Liver (tissue), 9 donors: Measurements from ENCODE around the gene CITED2. TPM values are rescaled to one million over a fixed set of nuclear protein-coding genes. Genes with fewer than 3 reads are reported as not detected.

ENCODE experiments used
- DNase-seq: peaks from one replicate; pipeline ENCODE4 v3.0.0-alpha.2; 2017; ENCODE audit warnings: low spot score
- H3K27ac ChIP-seq, 2 donors: one replicate each; pipeline ENCODE4 v1.7.0; 2013; ENCODE audit warnings: inconsistent platforms in 2 of 2, low read length in 2 of 2, control low read depth in 1 of 2, low read depth in 1 of 2, mild to moderate bottlenecking in 1 of 2
- H3K27me3 ChIP-seq, 4 donors: one replicate each; pipeline versions ENCODE4 v1.6.1 to v1.7.0; 2013; ENCODE audit warnings: low read length in 3 of 4, inconsistent platforms in 1 of 4, mild to moderate bottlenecking in 1 of 4, moderate library complexity in 1 of 4; ENCODE audit not compliant: control insufficient read depth in 4 of 4, insufficient read depth in 4 of 4
- H3K36me3 ChIP-seq, 4 donors: one replicate each; pipeline versions ENCODE4 v1.6.1 to v1.7.0; 2013; ENCODE audit warnings: low read length in 3 of 4, mild to moderate bottlenecking in 3 of 4, low read depth in 1 of 4, moderate library complexity in 1 of 4; ENCODE audit not compliant: control insufficient read depth in 4 of 4, insufficient read depth in 3 of 4
- H3K4me1 ChIP-seq, 4 donors: one replicate each; pipeline versions ENCODE4 v1.6.1 to v1.7.0; 2013; ENCODE audit warnings: low read length in 3 of 4, mild to moderate bottlenecking in 3 of 4, moderate library complexity in 1 of 4; ENCODE audit not compliant: control insufficient read depth in 4 of 4, insufficient read depth in 4 of 4
- H3K4me3 ChIP-seq, 3 donors: one replicate each; pipeline versions ENCODE4 v1.6.1 to v1.7.0; 2013; ENCODE audit warnings: low read length in 3 of 3, control low read depth in 1 of 3, low read depth in 1 of 3, mild to moderate bottlenecking in 1 of 3
- H3K9ac ChIP-seq, 2 donors: one replicate each; pipeline ENCODE4 v1.7.0; 2013; ENCODE audit warnings: low read length in 2 of 2, mild to moderate bottlenecking in 2 of 2, moderate library complexity in 2 of 2, control low read depth in 1 of 2, low read depth in 1 of 2
- H3K9me3 ChIP-seq, 4 donors: one replicate each; pipeline versions ENCODE4 v1.6.1 to v1.7.0; 2013; ENCODE audit warnings: low read length in 3 of 4; ENCODE audit not compliant: control insufficient read depth in 4 of 4
- FOXA2 ChIP-seq: IDR thresholded peaks from 2 replicates; pipeline ENCODE4 v1.6.1; 2016; ENCODE audit warnings: antibody characterized with exemption
- GABPA ChIP-seq, 2 donors: IDR thresholded peaks in 1 of 2; conservative IDR thresholded peaks in 1 of 2; 2 replicates each; pipeline ENCODE4 v1.6.1; 2016; ENCODE audit warnings: antibody characterized with exemption in 2 of 2, mild to moderate bottlenecking in 1 of 2, moderate library complexity in 1 of 2
- HNF4A ChIP-seq, 2 donors: conservative IDR thresholded peaks; 2 replicates each; pipeline ENCODE4 v1.6.1; 2016; ENCODE audit warnings: antibody characterized with exemption in 2 of 2, mild to moderate bottlenecking in 2 of 2
- HNF4G ChIP-seq: IDR thresholded peaks from 2 replicates; pipeline ENCODE4 v1.6.1; 2016; ENCODE audit warnings: antibody characterized with exemption
- RAD21 ChIP-seq, 2 donors: IDR thresholded peaks; 2 replicates each; pipeline ENCODE4 v1.6.1; 2016; ENCODE audit warnings: antibody characterized with exemption in 2 of 2, mild to moderate bottlenecking in 2 of 2
- RXRA ChIP-seq, 2 donors: IDR thresholded peaks; 2 replicates each; pipeline ENCODE4 v1.6.1; 2017 to 2018; ENCODE audit warnings: antibody characterized with exemption in 2 of 2, mild to moderate bottlenecking in 1 of 2
- YY1 ChIP-seq: IDR thresholded peaks from 2 replicates; pipeline ENCODE4 v1.6.1; 2016; ENCODE audit warnings: antibody characterized with exemption, mild to moderate bottlenecking
- WGBS: extraction: QIAGEN DNeasy Blood & Tissue Kit; methylation state at CpG from one replicate; pipeline ENCODE4 v1.1.7; 2013; 5-methylcytosine and 5-hydroxymethylcytosine counted together
- polyA plus RNA-seq, 2 donors: library from polyadenylated mRNA; stranded (reverse) in 1 of 2; unstranded in 1 of 2; fragments of 200-250 nt in 1 of 2; fragments of >200 nt in 1 of 2; fragmentation: Nextera tagmentation in 1 of 2; extraction: Ambion mirVana in 1 of 2; gene quantifications; one replicate each; pipeline versions ENCODE4 v1.2.1 to v1.2.3, GENCODE V29; 2013 to 2015
- total RNA-seq, 2 donors: library from RNA; depleted of rRNA; stranded (reverse); fragments of >200 nt; gene quantifications; one replicate each; pipeline ENCODE4 v1.2.3, GENCODE V29; 2014
- TF ChIP-seq, protein P1 (sequence below): IDR thresholded peaks from 2 replicates; pipeline ENCODE4 v1.6.1; 2016; ENCODE audit warnings: antibody characterized with exemption
- TF ChIP-seq, protein P2 (sequence below): IDR thresholded peaks from 2 replicates; pipeline ENCODE4 v1.6.1; 2016; ENCODE audit warnings: antibody characterized with exemption
- TF ChIP-seq, protein P3 (sequence below): IDR thresholded peaks from 2 replicates; pipeline ENCODE4 v1.6.1; 2016; ENCODE audit warnings: antibody characterized with exemption
- TF ChIP-seq, protein P4 (sequence below): fragments of 150-350 bp; IDR thresholded peaks from 2 replicates; pipeline ENCODE4 v1.5.1; 2017; ENCODE audit warnings: improper control_type of control experiment, low read depth, low read length; ENCODE audit not compliant: missing input control
- donor health status: healthy.
- donor health status: healthy.
- donor health status: healthy.
- donor health status: healthy.
- donor health status: healthy.

Gene CITED2
- total and polyA plus RNA-seq, 4 donors = 9.9 to 57.1 (median 22.5) TPM

DNA sequence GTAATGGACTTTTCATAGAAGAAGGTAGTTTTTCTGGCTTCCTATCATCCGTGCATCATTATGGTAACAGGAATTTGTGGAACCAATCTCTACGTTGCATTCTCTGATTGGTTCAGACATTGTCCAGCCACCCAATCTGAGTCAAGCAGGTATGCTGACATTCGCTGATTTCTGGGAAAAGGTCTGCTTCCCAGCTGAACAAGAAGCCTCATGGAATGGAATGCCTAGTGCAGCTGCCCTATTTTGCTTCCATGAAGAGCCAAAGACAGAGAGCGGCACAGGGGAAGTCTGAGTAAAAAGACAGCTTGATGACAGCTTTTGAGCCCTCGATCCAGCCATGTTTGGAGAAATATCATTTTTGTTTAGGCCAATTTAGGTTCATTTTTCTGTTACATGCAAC is 44.1 kb downstream of the CITED2 start:
- Histone ChIP-seq H3K27me3 (no peaks in the 10 kb centered on the region), H3K4me3 (no peak overlapping the region), H3K9ac (no peak overlapping the region), H3K4me1 (no peaks in the 10 kb centered on the region), H3K27ac (no peak overlapping the region), H3K36me3 (no peaks in the 10 kb centered on the region), H3K9me3 (no peaks in the 10 kb centered on the region)
- no peak for DNase-seq
- TF ChIP-seq HNF4A (conservative IDR thresholded peaks at IDR 0.05) (no peak), GABPA (IDR thresholded peaks at IDR 0.05 in 1 of 2, conservative IDR thresholded peaks at IDR 0.05 in 1 of 2) (no peak)
- TF ChIP-seq, protein P1, sequence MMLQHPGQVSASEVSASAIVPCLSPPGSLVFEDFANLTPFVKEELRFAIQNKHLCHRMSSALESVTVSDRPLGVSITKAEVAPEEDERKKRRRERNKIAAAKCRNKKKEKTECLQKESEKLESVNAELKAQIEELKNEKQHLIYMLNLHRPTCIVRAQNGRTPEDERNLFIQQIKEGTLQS = no peak
- 86% methylated on average over 5 of the region's 5 CpGs for WGBS

DNA sequence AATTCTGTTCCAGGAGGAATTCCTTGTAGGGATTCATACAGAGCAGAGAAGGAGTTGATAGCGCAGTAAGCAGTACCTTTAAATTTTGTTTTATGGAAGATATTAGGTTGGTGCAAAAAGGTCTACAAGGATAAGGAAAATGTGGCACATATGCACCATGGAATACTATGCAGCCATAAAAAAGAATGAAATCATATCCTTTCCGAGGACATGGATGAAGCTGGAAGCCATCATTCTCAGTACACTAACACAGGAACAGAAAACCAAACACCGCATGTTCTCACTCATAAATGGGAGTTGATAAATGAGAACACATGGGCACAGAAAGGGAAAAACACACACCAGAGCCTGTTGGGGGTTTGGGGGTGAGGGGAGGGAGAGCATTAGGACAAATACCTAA is 45.2 kb downstream of the CITED2 start:
- H3K4me3 ChIP-seq = no peak overlapping the region
- no peak for TF ChIP-seq FOXA2
- TF ChIP-seq, protein P1 = no peak
- TF ChIP-seq HNF4A (conservative IDR thresholded peaks at IDR 0.05) = no peak
- TF ChIP-seq, protein P2, sequence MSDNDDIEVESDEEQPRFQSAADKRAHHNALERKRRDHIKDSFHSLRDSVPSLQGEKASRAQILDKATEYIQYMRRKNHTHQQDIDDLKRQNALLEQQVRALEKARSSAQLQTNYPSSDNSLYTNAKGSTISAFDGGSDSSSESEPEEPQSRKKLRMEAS = no peak
- TF ChIP-seq RAD21 (IDR thresholded peaks at IDR 0.05) = no peak
- TF ChIP-seq YY1 = no peak
- TF ChIP-seq, protein P3, sequence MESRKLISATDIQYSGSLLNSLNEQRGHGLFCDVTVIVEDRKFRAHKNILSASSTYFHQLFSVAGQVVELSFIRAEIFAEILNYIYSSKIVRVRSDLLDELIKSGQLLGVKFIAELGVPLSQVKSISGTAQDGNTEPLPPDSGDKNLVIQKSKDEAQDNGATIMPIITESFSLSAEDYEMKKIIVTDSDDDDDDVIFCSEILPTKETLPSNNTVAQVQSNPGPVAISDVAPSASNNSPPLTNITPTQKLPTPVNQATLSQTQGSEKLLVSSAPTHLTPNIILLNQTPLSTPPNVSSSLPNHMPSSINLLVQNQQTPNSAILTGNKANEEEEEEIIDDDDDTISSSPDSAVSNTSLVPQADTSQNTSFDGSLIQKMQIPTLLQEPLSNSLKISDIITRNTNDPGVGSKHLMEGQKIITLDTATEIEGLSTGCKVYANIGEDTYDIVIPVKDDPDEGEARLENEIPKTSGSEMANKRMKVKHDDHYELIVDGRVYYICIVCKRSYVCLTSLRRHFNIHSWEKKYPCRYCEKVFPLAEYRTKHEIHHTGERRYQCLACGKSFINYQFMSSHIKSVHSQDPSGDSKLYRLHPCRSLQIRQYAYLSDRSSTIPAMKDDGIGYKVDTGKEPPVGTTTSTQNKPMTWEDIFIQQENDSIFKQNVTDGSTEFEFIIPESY = no peak
- TF ChIP-seq RXRA (IDR thresholded peaks at IDR 0.05) = no peak
- TF ChIP-seq, protein P4, sequence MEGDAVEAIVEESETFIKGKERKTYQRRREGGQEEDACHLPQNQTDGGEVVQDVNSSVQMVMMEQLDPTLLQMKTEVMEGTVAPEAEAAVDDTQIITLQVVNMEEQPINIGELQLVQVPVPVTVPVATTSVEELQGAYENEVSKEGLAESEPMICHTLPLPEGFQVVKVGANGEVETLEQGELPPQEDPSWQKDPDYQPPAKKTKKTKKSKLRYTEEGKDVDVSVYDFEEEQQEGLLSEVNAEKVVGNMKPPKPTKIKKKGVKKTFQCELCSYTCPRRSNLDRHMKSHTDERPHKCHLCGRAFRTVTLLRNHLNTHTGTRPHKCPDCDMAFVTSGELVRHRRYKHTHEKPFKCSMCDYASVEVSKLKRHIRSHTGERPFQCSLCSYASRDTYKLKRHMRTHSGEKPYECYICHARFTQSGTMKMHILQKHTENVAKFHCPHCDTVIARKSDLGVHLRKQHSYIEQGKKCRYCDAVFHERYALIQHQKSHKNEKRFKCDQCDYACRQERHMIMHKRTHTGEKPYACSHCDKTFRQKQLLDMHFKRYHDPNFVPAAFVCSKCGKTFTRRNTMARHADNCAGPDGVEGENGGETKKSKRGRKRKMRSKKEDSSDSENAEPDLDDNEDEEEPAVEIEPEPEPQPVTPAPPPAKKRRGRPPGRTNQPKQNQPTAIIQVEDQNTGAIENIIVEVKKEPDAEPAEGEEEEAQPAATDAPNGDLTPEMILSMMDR = no peak
- TF ChIP-seq GABPA (IDR thresholded peaks at IDR 0.05 in 1 of 2, conservative IDR thresholded peaks at IDR 0.05 in 1 of 2) = no peak
- TF ChIP-seq HNF4G = no peak
- no peaks in the 10 kb centered on the region for H3K9me3 ChIP-seq
- 96% methylated on average over 3 of the region's 3 CpGs for WGBS
- no peak for DNase-seq
- H3K27me3 ChIP-seq = no peaks in the 10 kb centered on the region
- no peak overlapping the region for H3K27ac ChIP-seq
- no peaks in the 10 kb centered on the region for H3K36me3 ChIP-seq
- no peaks in the 10 kb centered on the region for H3K4me1 ChIP-seq
- H3K9ac ChIP-seq = no peak overlapping the region

DNA sequence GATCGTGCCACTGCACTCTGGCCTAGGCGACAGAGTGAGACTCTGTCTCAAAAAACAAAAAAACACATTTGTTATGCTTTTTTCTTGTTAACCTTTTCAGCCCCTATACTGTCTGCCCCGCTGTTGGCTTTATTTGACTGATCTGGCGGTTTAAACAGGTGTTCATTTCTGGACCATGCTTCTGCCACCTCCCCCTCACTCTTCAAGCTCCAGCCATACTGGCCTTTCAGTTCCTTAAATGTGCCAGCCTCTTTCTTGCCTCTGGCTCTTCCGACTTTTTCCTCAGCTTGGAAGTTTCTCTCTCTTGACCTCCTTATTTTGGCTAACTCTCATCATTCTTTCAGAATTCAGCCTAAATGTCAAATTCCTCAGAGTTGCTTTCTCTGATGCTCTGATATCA is 47.4 kb downstream of the CITED2 start:
- 92% methylated on average over 5 of the region's 5 CpGs for WGBS
- Histone ChIP-seq H3K9ac (no peak overlapping the region), H3K27me3 (no peaks in the 10 kb centered on the region), H3K9me3 (no peaks in the 10 kb centered on the region), H3K27ac (no peak overlapping the region), H3K4me1 (no peaks in the 10 kb centered on the region), H3K4me3 (no peak overlapping the region), H3K36me3 (no peaks in the 10 kb centered on the region)
- no peak for DNase-seq
- no peak for TF ChIP-seq RAD21 (IDR thresholded peaks at IDR 0.05)
- TF ChIP-seq, protein P1 = no peak
